Neural progenitor cell (in vitro differentiated cells): ENCODE data around the gene FUS. TPM values are rescaled to one million over a fixed set of nuclear protein-coding genes. Genes with fewer than 3 reads are reported as not detected.

Experiments
- DNase-seq: peaks from one replicate; pipeline ENCODE4 v3.0.0-alpha.2; 2016; ENCODE audit warnings: low spot score
- H2AFZ ChIP-seq: fragments of 200-600 bp; sonication (generic); replicated peaks from 2 replicates; pipeline ENCODE4 v1.6.1; 2016; ENCODE audit warnings: antibody characterized with exemption
- H3F3A ChIP-seq: fragments of 200-600 bp; sonication (generic); 2 replicates; pipeline ENCODE4 v1.6.1; 2016; ENCODE audit warnings: antibody characterized with exemption, low read depth
- H3K27ac ChIP-seq: fragments of 200-600 bp; sonication (generic); 2 replicates; pipeline ENCODE4 v1.5.1; 2016; ENCODE audit warnings: mild to moderate bottlenecking
- H3K27me3 ChIP-seq: fragments of 200-600 bp; sonication (generic); 2 replicates; pipeline ENCODE4 v1.6.1; 2016; ENCODE audit warnings: mild to moderate bottlenecking, moderate library complexity
- H3K36me3 ChIP-seq: fragments of 200-600 bp; sonication (generic); 2 replicates; pipeline ENCODE4 v1.5.1; 2016
- H3K4me1 ChIP-seq: fragments of 200-600 bp; sonication (generic); 2 replicates; pipeline ENCODE4 v1.6.1; 2016; ENCODE audit warnings: mixed run types
- H3K4me2 ChIP-seq: fragments of 200-600 bp; sonication (generic); 2 replicates; pipeline ENCODE4 v1.6.1; 2016
- H3K4me3 ChIP-seq: fragments of 200-600 bp; sonication (generic); 2 replicates; pipeline ENCODE4 v1.5.1; 2016
- H3K79me2 ChIP-seq: fragments of 200-600 bp; sonication (generic); 2 replicates; pipeline ENCODE4 v1.6.1; 2016; ENCODE audit warnings: low read depth
- H3K9ac ChIP-seq: fragments of 200-600 bp; sonication (generic); 2 replicates; pipeline ENCODE4 v1.6.1; 2016
- H3K9me3 ChIP-seq: fragments of 200-600 bp; sonication (generic); 2 replicates; pipeline ENCODE4 v1.5.1; 2016; ENCODE audit warnings: low read depth
- H4K20me1 ChIP-seq: fragments of 200-600 bp; sonication (generic); 2 replicates; pipeline ENCODE4 v1.6.1; 2016; ENCODE audit warnings: low read depth
- H3K27ac Mint-ChIP-seq: 3 replicates; pipeline ENCODE4 v1.8.0; 2021; ENCODE audit warnings: mixed read lengths
- H3K27me3 Mint-ChIP-seq: 2 replicates; pipeline ENCODE4 v1.8.0; 2022; ENCODE audit warnings: low read depth, mild to moderate bottlenecking, inconsistent platforms, moderate library complexity, mixed read lengths; ENCODE audit not compliant: insufficient read depth
- H3K36me3 Mint-ChIP-seq: 3 replicates; pipeline ENCODE4 v1.8.0; 2021; ENCODE audit warnings: mixed read lengths
- H3K4me1 Mint-ChIP-seq: 3 replicates; pipeline ENCODE4 v1.8.0; 2021; ENCODE audit warnings: mixed read lengths
- H3K4me3 Mint-ChIP-seq: 3 replicates; pipeline ENCODE4 v1.8.0; 2021; ENCODE audit warnings: mild to moderate bottlenecking, moderate library complexity, mixed read lengths
- H3K9me3 Mint-ChIP-seq: 3 replicates; pipeline ENCODE4 v1.8.0; 2020; ENCODE audit warnings: mixed read lengths
- CTCF ChIP-seq: fragments of 200-600 bp; sonication (generic); IDR thresholded peaks from 2 replicates; pipeline ENCODE4 v1.5.1; 2017; ENCODE audit warnings: antibody characterized with exemption, mild to moderate bottlenecking
- EZH2 ChIP-seq: fragments of 200-600 bp; sonication (generic); IDR thresholded peaks from 2 replicates; pipeline ENCODE4 v1.6.1; 2017; ENCODE audit warnings: antibody characterized with exemption, mild to moderate bottlenecking, moderate library complexity
- EZH2phosphoT487 ChIP-seq: fragments of 200-600 bp; sonication (generic); IDR thresholded peaks from 2 replicates; pipeline ENCODE4 v1.6.1; 2017; ENCODE audit warnings: antibody characterized with exemption
- total RNA-seq: library from RNA; depleted of rRNA; stranded (reverse); fragments of >200 nt; gene quantifications from 2 replicates; pipeline ENCODE4 v1.2.3, GENCODE V29; 2015; ENCODE audit warnings: low replicate concordance

FUS gene
- total RNA-seq, 1 donor from 2014 or later, result 81.7 TPM

DNA sequence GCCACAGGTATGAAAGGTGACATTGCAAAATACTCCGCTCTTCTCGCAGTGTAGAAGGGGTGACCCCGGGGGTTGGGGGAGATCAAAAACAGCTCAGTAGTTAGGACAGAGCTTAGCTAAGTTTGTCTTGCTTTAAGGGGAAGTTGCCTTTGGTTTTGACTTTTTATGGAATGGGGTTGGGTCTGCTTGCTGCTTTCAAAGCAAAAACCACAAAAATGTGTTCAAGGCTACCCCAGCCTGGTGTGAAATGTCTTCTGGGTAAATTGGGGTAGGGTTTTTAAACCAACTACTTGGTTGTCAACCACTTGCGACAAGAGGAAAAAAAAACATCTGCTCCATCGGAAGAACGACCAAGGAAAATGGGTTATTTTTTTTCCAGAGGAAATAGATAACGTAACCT lies 6.2 kb downstream of the FUS start:
- H3K4me2 ChIP-seq, result no peak overlapping the region
- Mint-ChIP-seq H3K9me3 (peaks cover 2% of the 10 kb centered on the region), H3K27me3 (peaks cover 25% of the 10 kb centered on the region), H3K4me1 (peaks cover 29% of the 10 kb centered on the region), H3K27ac (no peak overlapping the region), H3K36me3 (peaks cover 86% of the 10 kb centered on the region), H3K4me3 (no peak overlapping the region)
- H3K9ac ChIP-seq, result no peak overlapping the region
- peaks cover 17% of the 10 kb centered on the region for H3K4me1 ChIP-seq
- no peak overlapping the region for H2AFZ ChIP-seq
- no peaks in the 10 kb centered on the region for H3K9me3 ChIP-seq
- peaks cover 75% of the 10 kb centered on the region for H3F3A ChIP-seq
- H4K20me1 ChIP-seq, result peaks cover 100% of the 10 kb centered on the region
- no peaks in the 10 kb centered on the region for H3K27me3 ChIP-seq
- H3K4me3 ChIP-seq, result no peak overlapping the region
- no peak overlapping the region for H3K27ac ChIP-seq
- TF ChIP-seq EZH2phosphoT487 (no peak), EZH2 (no peak), CTCF (no peak)
- DNase-seq, result no peak
- peaks cover 46% of the 10 kb centered on the region for H3K36me3 ChIP-seq
- H3K79me2 ChIP-seq, result peaks cover 100% of the 10 kb centered on the region

DNA sequence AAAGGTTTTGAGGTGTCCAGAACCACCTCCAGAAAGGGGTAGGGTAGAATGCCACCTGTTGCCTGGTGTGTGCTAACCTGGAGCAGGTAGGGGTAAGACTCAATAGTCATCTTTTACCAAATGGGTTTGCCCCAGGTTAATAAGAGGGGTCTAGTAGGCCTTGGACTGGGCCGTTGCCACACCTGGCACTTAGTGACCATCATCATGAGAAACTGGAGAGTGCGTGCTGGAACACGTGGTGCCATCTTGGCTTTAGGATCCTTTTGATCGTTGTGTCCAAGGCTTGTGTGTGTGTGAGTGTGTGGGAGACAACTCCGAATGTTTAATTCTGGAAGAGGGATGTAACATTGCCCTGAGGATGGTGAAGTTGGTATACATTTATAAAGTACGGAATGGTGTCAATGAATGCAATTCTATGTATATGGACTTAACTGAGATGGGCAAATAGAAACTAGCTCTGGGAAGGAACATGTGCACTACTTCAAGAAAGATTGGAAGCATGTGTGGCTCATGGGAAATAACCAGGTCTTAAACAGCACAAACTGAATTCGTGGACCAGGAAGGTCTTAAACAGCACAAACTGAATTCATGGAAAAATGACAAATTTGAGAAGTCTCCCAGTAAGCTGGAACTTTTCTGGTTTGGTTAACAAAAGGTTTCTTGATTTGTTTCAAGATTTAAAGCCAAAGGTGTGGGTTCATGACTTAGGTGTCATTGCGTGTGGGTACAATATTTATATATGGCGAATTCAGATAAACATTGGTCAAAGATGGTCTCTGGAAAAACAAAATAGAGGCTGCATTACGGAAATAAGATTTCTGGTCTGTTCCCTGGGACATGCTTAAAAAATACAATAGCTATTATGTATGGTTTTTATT lies 7.2 kb downstream of the FUS start:
- H2AFZ ChIP-seq, result no peak overlapping the region
- H3K4me1 ChIP-seq, result peaks cover 13% of the 10 kb centered on the region
- Mint-ChIP-seq H3K27me3 (peaks cover 27% of the 10 kb centered on the region), H3K9me3 (peaks cover 2% of the 10 kb centered on the region), H3K27ac (no peak overlapping the region), H3K36me3 (peaks cover 87% of the 10 kb centered on the region), H3K4me1 (peaks cover 21% of the 10 kb centered on the region), H3K4me3 (no peak overlapping the region)
- H3K4me3 ChIP-seq, result no peak overlapping the region
- H3K27me3 ChIP-seq, result no peaks in the 10 kb centered on the region
- peaks cover 100% of the 10 kb centered on the region for H4K20me1 ChIP-seq
- no peak overlapping the region for H3K4me2 ChIP-seq
- DNase-seq, result no peak
- no peaks in the 10 kb centered on the region for H3K9me3 ChIP-seq
- peaks cover 79% of the 10 kb centered on the region for H3F3A ChIP-seq
- H3K36me3 ChIP-seq, result peaks cover 46% of the 10 kb centered on the region
- H3K9ac ChIP-seq, result no peak overlapping the region
- no peak overlapping the region for H3K27ac ChIP-seq
- H3K79me2 ChIP-seq, result peaks cover 96% of the 10 kb centered on the region
- TF ChIP-seq CTCF (no peak), EZH2 (no peak), EZH2phosphoT487 (no peak)

DNA sequence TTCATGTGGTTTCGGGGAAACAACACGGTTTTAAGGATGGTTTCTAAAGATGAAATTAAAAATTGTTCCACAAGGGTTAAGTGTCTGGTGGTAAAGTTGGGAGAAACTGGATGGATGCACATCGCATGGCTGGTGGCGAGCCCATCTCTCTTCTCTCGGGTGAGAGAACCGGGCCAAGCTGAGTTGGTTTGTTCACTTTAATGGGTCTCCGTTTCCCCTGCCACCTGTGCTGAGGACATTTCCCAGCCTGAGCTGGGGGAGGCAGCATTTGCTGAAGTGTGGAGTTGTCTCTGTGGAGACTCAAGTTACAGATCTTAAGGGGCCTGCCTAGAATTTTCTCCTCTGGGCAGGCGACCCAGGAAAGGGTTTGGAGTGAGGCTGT lies 7.9 kb downstream of the FUS start:
- Mint-ChIP-seq H3K36me3 (peaks cover 83% of the 10 kb centered on the region), H3K4me1 (peaks cover 15% of the 10 kb centered on the region), H3K9me3 (peaks cover 2% of the 10 kb centered on the region), H3K27ac (no peak overlapping the region), H3K27me3 (peaks cover 27% of the 10 kb centered on the region), H3K4me3 (no peak overlapping the region)
- no peak for DNase-seq
- H3K9ac ChIP-seq, result no peak overlapping the region
- H3K4me3 ChIP-seq, result no peak overlapping the region
- no peaks in the 10 kb centered on the region for H3K9me3 ChIP-seq
- H3K4me1 ChIP-seq, result peaks cover 6% of the 10 kb centered on the region
- no peak overlapping the region for H3K27ac ChIP-seq
- no peak for TF ChIP-seq EZH2
- TF ChIP-seq CTCF, result no peak
- TF ChIP-seq EZH2phosphoT487, result no peak
- peaks cover 95% of the 10 kb centered on the region for H3K79me2 ChIP-seq
- H4K20me1 ChIP-seq, result peaks cover 100% of the 10 kb centered on the region
- peaks cover 46% of the 10 kb centered on the region for H3K36me3 ChIP-seq
- no peak overlapping the region for H3K4me2 ChIP-seq
- no peak overlapping the region for H2AFZ ChIP-seq
- H3F3A ChIP-seq, result peaks cover 79% of the 10 kb centered on the region
- no peaks in the 10 kb centered on the region for H3K27me3 ChIP-seq
